Ovary (tissue), 9 donors: ENCODE results near the gene DLX6. TPM values are rescaled to one million over a fixed set of nuclear protein-coding genes. Genes with fewer than 3 reads are reported as not detected.

Experiments used
- DNase-seq, 5 donors: peaks; one replicate each; pipeline ENCODE4 v3.0.0-alpha.2; 2019 to 2020
- H3K27ac ChIP-seq, 2 donors: fragments of 200-600 bp; one replicate each; pipeline versions ENCODE4 v1.5.1 to v1.8.0; 2019 to 2022
- H3K27me3 ChIP-seq: fragments of 200-600 bp; one replicate; pipeline ENCODE4 v1.8.0; 2022
- H3K36me3 ChIP-seq: fragments of 200-600 bp; sonication (generic); one replicate; pipeline ENCODE4 v1.5.1; 2019
- H3K4me1 ChIP-seq: one replicate; pipeline ENCODE4 v1.8.1; 2013; ENCODE audit warnings: mild to moderate bottlenecking, moderate library complexity; ENCODE audit not compliant: insufficient read depth
- H3K4me3 ChIP-seq: fragments of 200-600 bp; sonication (generic); one replicate; pipeline ENCODE4 v1.5.1; 2017
- H3K9me3 ChIP-seq, 2 donors: fragments of 200-600 bp in 1 of 2; sonication (generic) in 1 of 2; one replicate each; pipeline versions ENCODE4 v1.5.1 to v1.8.1; 2013 to 2019; ENCODE audit warnings: mild to moderate bottlenecking in 1 of 2, moderate library complexity in 1 of 2
- CTCF ChIP-seq, 3 donors: fragments of 450-650 bp in 2 of 3; fragments of 200-600 bp in 1 of 3; IDR thresholded peaks; one replicate each; pipeline versions ENCODE4 v1.5.1 to v1.8.0; 2016 to 2022; ENCODE audit warnings: antibody characterized with exemption in 3 of 3, mild to moderate bottlenecking in 1 of 3
- EP300 ChIP-seq: sonication (generic); formaldehyde crosslinking; IDR thresholded peaks from one replicate; pipeline ENCODE4 v1.6.1; 2017; ENCODE audit warnings: antibody characterized with exemption
- POLR2A ChIP-seq: fragments of 450-650 bp; IDR thresholded peaks from one replicate; pipeline ENCODE4 v1.6.1; 2017; ENCODE audit warnings: antibody characterized with exemption, mild to moderate bottlenecking, moderate library complexity
- WGBS, 3 donors: extraction: QIAGEN DNeasy Blood & Tissue Kit in 1 of 3; methylation state at CpG; one replicate each; pipeline versions ENCODE4 v1.1.5 to v1.1.7; 2013 to 2017; 5-methylcytosine and 5-hydroxymethylcytosine counted together
- intact Hi-C, 4 donors: fragments of 100-400 bp; cut with DNase I; formaldehyde crosslinking; loops; one replicate each; pipeline versions ENCODE4 v1.11.0 to v1.15.1; 2022 to 2023
- polyA plus RNA-seq, 2 donors: library from polyadenylated mRNA; stranded (reverse); fragments of 200-250 nt in 1 of 2; fragments of 350-450 nt in 1 of 2; fragmentation: Illumina TruSeq in 1 of 2; extraction: RNeasy Lipid Tissue Mini Kit (QIAGEN cat#74804) in 1 of 2; gene quantifications; one replicate each; pipeline ENCODE4 v1.2.3, GENCODE V29; 2013 to 2014
- total RNA-seq, 7 donors: library from RNA; depleted of rRNA in 2 of 7; stranded (reverse); fragments of >200 nt in 2 of 7; fragmentation: NEBNext Ultra II Directional in 3 of 7; extraction: Animal tissue kit (Norgen Biotek cat#: 25700) in 3 of 7; gene quantifications; one replicate each; pipeline versions ENCODE4 v1.1.0 to v1.2.4, GENCODE V29; 2016 to 2023
- donor health status: DM: no; HTN: no; CAD: no; lungs with moderate emphysema.
- donor health status: DM: no; HTN: no; CAD: no.
- donor health status: Bipolar disorder and iron deficiency.
- donor health status: DM: yes; HTN: yes; CAD: no.
- donor health status: DM: no; HTN: no; CAD: no.
- donor health status: DM: yes; HTN: yes; CAD: no.

DLX6 gene
- total and polyA plus RNA-seq, 9 donors: 0.10 to 0.95 (median 0.20) TPM; not detected in 2

GRCh38 chr7:96992192-96993005 lies 13.0 kb upstream of the DLX6 start:
- Histone ChIP-seq H3K9me3 (no peaks in the 10 kb centered on the region), H3K4me1 (peaks cover 1% of the 10 kb centered on the region), H3K27ac (no peak overlapping the region), H3K36me3 (no peaks in the 10 kb centered on the region), H3K27me3 (peaks cover 16% of the 10 kb centered on the region), H3K4me3 (no peak overlapping the region)
- intact Hi-C loops: no loop called here
- TF ChIP-seq CTCF (IDR thresholded peaks at IDR 0.05): no peak
- TF ChIP-seq POLR2A: no peak
- TF ChIP-seq EP300: no peak
- 7 to 8% (median 7%) methylated on average over 47 of the region's 47 CpGs for WGBS, 3 donors
- no peak for DNase-seq

- no peaks in the 10 kb centered on the region for H3K9me3 ChIP-seq
- H3K27me3 ChIP-seq: peaks cover 16% of the 10 kb centered on the region
- WGBS, 3 donors: 7 to 10% (median 7%) methylated on average over 27 of the region's 27 CpGs
- no peak for DNase-seq
- intact Hi-C loops: no loop called here
- no peak for TF ChIP-seq EP300
- TF ChIP-seq CTCF (IDR thresholded peaks at IDR 0.05): no peak
- TF ChIP-seq POLR2A: no peak
- H3K4me1 ChIP-seq: peaks cover 1% of the 10 kb centered on the region
- no peak overlapping the region for H3K27ac ChIP-seq
- H3K4me3 ChIP-seq: no peak overlapping the region
- no peaks in the 10 kb centered on the region for H3K36me3 ChIP-seq
Observed at GRCh38 chr7:96993094-96993865, 12.1 kb upstream of the DLX6 start.

GRCh38 chr7:96993980-96994379 lies 11.4 kb upstream of the DLX6 start:
- no peak for DNase-seq
- no peak overlapping the region for H3K27ac ChIP-seq
- WGBS, 3 donors: 27 to 40% (median 31%) methylated on average over 1 of the region's 1 CpG
- peaks cover 1% of the 10 kb centered on the region for H3K4me1 ChIP-seq
- H3K36me3 ChIP-seq: no peaks in the 10 kb centered on the region
- intact Hi-C loops: no loop called here
- H3K9me3 ChIP-seq: no peaks in the 10 kb centered on the region
- H3K27me3 ChIP-seq: peaks cover 16% of the 10 kb centered on the region
- TF ChIP-seq EP300: no peak
- TF ChIP-seq POLR2A: no peak
- no peak for TF ChIP-seq CTCF (IDR thresholded peaks at IDR 0.05)
- no peak overlapping the region for H3K4me3 ChIP-seq

GRCh38 chr7:96995406-96996110 lies 9.8 kb upstream of the DLX6 start:
- intact Hi-C loops: no loop called here
- peaks cover 16% of the 10 kb centered on the region for H3K27me3 ChIP-seq
- no peaks in the 10 kb centered on the region for H3K36me3 ChIP-seq
- no peaks in the 10 kb centered on the region for H3K4me1 ChIP-seq
- H3K4me3 ChIP-seq: no peak overlapping the region
- TF ChIP-seq EP300 (no peak), CTCF (IDR thresholded peaks at IDR 0.05) (no peak), POLR2A (no peak)
- DNase-seq: no peak
- 2 to 5% (median 3%) methylated on average over 6 of the region's 6 CpGs for WGBS, 3 donors
- H3K27ac ChIP-seq: no peak overlapping the region
- no peaks in the 10 kb centered on the region for H3K9me3 ChIP-seq
